Activated T-helper 17 cell treated with anti-CD3 and anti-CD28 coated beads, Interleukin-2, amount 50 U/mL, for 72 hours (primary cell): ENCODE data around the gene FAM107B. TPM values are rescaled to one million over a fixed set of nuclear protein-coding genes. Genes with fewer than 3 reads are reported as not detected.

ENCODE experiments used
- ATAC-seq: fragments of 150-1000 bp; cut with Tn5 transposase; replicated peaks from 2 replicates; pipeline ENCODE4 v1.10.0; 2021; ENCODE audit warnings: mild to moderate bottlenecking, moderate library complexity
- H3K27ac Mint-ChIP-seq: one replicate; pipeline ENCODE4 v1.8.0; 2022; ENCODE audit warnings: mixed read lengths
- H3K27me3 Mint-ChIP-seq: one replicate; pipeline ENCODE4 v1.8.0; 2022; ENCODE audit warnings: mixed read lengths
- H3K36me3 Mint-ChIP-seq: one replicate; pipeline ENCODE4 v1.8.0; 2022; ENCODE audit warnings: low read depth, mild to moderate bottlenecking, mixed read lengths
- H3K4me1 Mint-ChIP-seq: one replicate; pipeline ENCODE4 v1.8.0; 2022; ENCODE audit warnings: mixed read lengths
- H3K4me3 Mint-ChIP-seq: one replicate; pipeline ENCODE4 v1.8.0; 2022; ENCODE audit warnings: mild to moderate bottlenecking, mixed read lengths
- H3K9me3 Mint-ChIP-seq: one replicate; pipeline ENCODE4 v1.8.0; 2022; ENCODE audit warnings: mixed read lengths
- total RNA-seq, 2 donors: library from RNA; stranded (reverse); gene quantifications; one replicate each; pipeline ENCODE4 v1.2.3, GENCODE V29; 2022

Gene FAM107B
- total RNA-seq, 2 donors from 2014 or later: 143 to 188 TPM

GRCh38 chr10:14583252-14583651, 191.4 kb downstream of the FAM107B start:
- H3K27me3 Mint-ChIP-seq: no peaks in the 10 kb centered on the region
- H3K36me3 Mint-ChIP-seq: peaks cover 88% of the 10 kb centered on the region
- peaks cover 66% of the 10 kb centered on the region for H3K4me1 Mint-ChIP-seq
- no peaks in the 10 kb centered on the region for H3K9me3 Mint-ChIP-seq
- peak overlapping the region; percentile 84 for H3K4me3 Mint-ChIP-seq
- peak; percentile 68 for ATAC-seq
- peak overlapping the region; percentile 95 for H3K27ac Mint-ChIP-seq

- Mint-ChIP-seq H3K27ac (peak overlapping the region; percentile 95), H3K4me3 (peak overlapping the region; percentile 84), H3K4me1 (peaks cover 55% of the 10 kb centered on the region), H3K36me3 (peaks cover 88% of the 10 kb centered on the region), H3K27me3 (no peaks in the 10 kb centered on the region), H3K9me3 (no peaks in the 10 kb centered on the region)
- ATAC-seq: no peak
Observed at GRCh38 chr10:14581553-14582321, 193.0 kb downstream of the FAM107B start.

GRCh38 chr10:14580671-14581332, 193.9 kb downstream of the FAM107B start:
- Mint-ChIP-seq H3K4me1 (peaks cover 49% of the 10 kb centered on the region), H3K36me3 (peaks cover 88% of the 10 kb centered on the region), H3K27ac (peak overlapping the region; percentile 56), H3K4me3 (peak overlapping the region; percentile 12), H3K27me3 (no peaks in the 10 kb centered on the region), H3K9me3 (no peaks in the 10 kb centered on the region)
- ATAC-seq: no peak

GRCh38 chr10:14579405-14579804, 195.3 kb downstream of the FAM107B start:
- H3K4me3 Mint-ChIP-seq: no peak overlapping the region
- peak overlapping the region; percentile 17 for H3K27ac Mint-ChIP-seq
- H3K4me1 Mint-ChIP-seq: peaks cover 42% of the 10 kb centered on the region
- H3K9me3 Mint-ChIP-seq: no peaks in the 10 kb centered on the region
- no peak for ATAC-seq
- H3K27me3 Mint-ChIP-seq: no peaks in the 10 kb centered on the region
- peaks cover 89% of the 10 kb centered on the region for H3K36me3 Mint-ChIP-seq

- peak overlapping the region; percentile 9 for H3K4me3 Mint-ChIP-seq
- no peak for ATAC-seq
- no peaks in the 10 kb centered on the region for H3K27me3 Mint-ChIP-seq
- H3K36me3 Mint-ChIP-seq: peaks cover 85% of the 10 kb centered on the region
- peak overlapping the region; percentile 30 for H3K27ac Mint-ChIP-seq
- peaks cover 36% of the 10 kb centered on the region for H3K4me1 Mint-ChIP-seq
- H3K9me3 Mint-ChIP-seq: no peaks in the 10 kb centered on the region
Observed at GRCh38 chr10:14578060-14578952, 196.4 kb downstream of the FAM107B start.

GRCh38 chr10:14574885-14575284, 199.8 kb downstream of the FAM107B start:
- peak overlapping the region; percentile 15 for H3K4me3 Mint-ChIP-seq
- peaks cover 39% of the 10 kb centered on the region for H3K4me1 Mint-ChIP-seq
- H3K9me3 Mint-ChIP-seq: no peaks in the 10 kb centered on the region
- H3K27me3 Mint-ChIP-seq: no peaks in the 10 kb centered on the region
- H3K36me3 Mint-ChIP-seq: peaks cover 81% of the 10 kb centered on the region
- H3K27ac Mint-ChIP-seq: peak overlapping the region; percentile 63
- ATAC-seq: no peak

GRCh38 chr10:14574291-14574690, 200.4 kb downstream of the FAM107B start:
- no peaks in the 10 kb centered on the region for H3K27me3 Mint-ChIP-seq
- H3K36me3 Mint-ChIP-seq: peaks cover 87% of the 10 kb centered on the region
- H3K4me3 Mint-ChIP-seq: peak overlapping the region; percentile 15
- H3K4me1 Mint-ChIP-seq: peaks cover 44% of the 10 kb centered on the region
- ATAC-seq: no peak
- H3K27ac Mint-ChIP-seq: peak overlapping the region; percentile 63
- H3K9me3 Mint-ChIP-seq: no peaks in the 10 kb centered on the region

- no peak overlapping the region for H3K4me3 Mint-ChIP-seq
- H3K9me3 Mint-ChIP-seq: no peaks in the 10 kb centered on the region
- H3K36me3 Mint-ChIP-seq: peaks cover 87% of the 10 kb centered on the region
- peaks cover 50% of the 10 kb centered on the region for H3K4me1 Mint-ChIP-seq
- peak overlapping the region; percentile 63 for H3K27ac Mint-ChIP-seq
- ATAC-seq: no peak
- no peaks in the 10 kb centered on the region for H3K27me3 Mint-ChIP-seq
Observed at GRCh38 chr10:14573666-14574261, 200.9 kb downstream of the FAM107B start.

- Mint-ChIP-seq H3K27me3 (no peaks in the 10 kb centered on the region), H3K4me3 (peak overlapping the region; percentile 82), H3K36me3 (peaks cover 87% of the 10 kb centered on the region), H3K9me3 (no peaks in the 10 kb centered on the region), H3K4me1 (peaks cover 52% of the 10 kb centered on the region), H3K27ac (peak overlapping the region; percentile 94)
- no peak for ATAC-seq
Observed at GRCh38 chr10:14572811-14573210, 201.9 kb downstream of the FAM107B start.

GRCh38 chr10:14571866-14572507, 202.7 kb downstream of the FAM107B start:
- H3K27ac Mint-ChIP-seq: peak overlapping the region; percentile 94
- H3K27me3 Mint-ChIP-seq: no peaks in the 10 kb centered on the region
- ATAC-seq: peak; percentile 80
- peaks cover 60% of the 10 kb centered on the region for H3K4me1 Mint-ChIP-seq
- H3K4me3 Mint-ChIP-seq: peak overlapping the region; percentile 82
- H3K9me3 Mint-ChIP-seq: no peaks in the 10 kb centered on the region
- H3K36me3 Mint-ChIP-seq: peaks cover 87% of the 10 kb centered on the region

- H3K4me3 Mint-ChIP-seq: peak overlapping the region; percentile 82
- H3K4me1 Mint-ChIP-seq: peaks cover 66% of the 10 kb centered on the region
- H3K9me3 Mint-ChIP-seq: no peaks in the 10 kb centered on the region
- H3K36me3 Mint-ChIP-seq: peaks cover 87% of the 10 kb centered on the region
- no peaks in the 10 kb centered on the region for H3K27me3 Mint-ChIP-seq
- peak overlapping the region; percentile 94 for H3K27ac Mint-ChIP-seq
- no peak for ATAC-seq
Observed at GRCh38 chr10:14570800-14571199, 203.9 kb downstream of the FAM107B start.

- H3K4me3 Mint-ChIP-seq: peak overlapping the region; percentile 82
- peak; percentile 20 for ATAC-seq
- no peaks in the 10 kb centered on the region for H3K27me3 Mint-ChIP-seq
- peaks cover 72% of the 10 kb centered on the region for H3K4me1 Mint-ChIP-seq
- no peaks in the 10 kb centered on the region for H3K9me3 Mint-ChIP-seq
- peak overlapping the region; percentile 94 for H3K27ac Mint-ChIP-seq
- H3K36me3 Mint-ChIP-seq: peaks cover 89% of the 10 kb centered on the region
Observed at GRCh38 chr10:14569274-14570060, 205.2 kb downstream of the FAM107B start.

- Mint-ChIP-seq H3K4me1 (peaks cover 81% of the 10 kb centered on the region), H3K4me3 (peak overlapping the region; percentile 82), H3K27me3 (no peaks in the 10 kb centered on the region), H3K36me3 (peaks cover 98% of the 10 kb centered on the region), H3K27ac (peak overlapping the region; percentile 94), H3K9me3 (no peaks in the 10 kb centered on the region)
- no peak for ATAC-seq
Observed at GRCh38 chr10:14567421-14567820, 207.3 kb downstream of the FAM107B start.
